NCI-H187 treated with DMSO at 0.1 percent for 48 hours (cell line): ENCODE data around the gene BLZF1.
"Not testable (repeated sequence)": the region's sequence is repeated elsewhere in the genome, so short reads cannot be mapped to it uniquely, and the experiment has no call there.

Source experiments
- DNase-seq: peaks from one replicate; lab custom pipeline; 2025; lab: John Stamatoyannopoulos, UW

The BLZF1 gene

DNA sequence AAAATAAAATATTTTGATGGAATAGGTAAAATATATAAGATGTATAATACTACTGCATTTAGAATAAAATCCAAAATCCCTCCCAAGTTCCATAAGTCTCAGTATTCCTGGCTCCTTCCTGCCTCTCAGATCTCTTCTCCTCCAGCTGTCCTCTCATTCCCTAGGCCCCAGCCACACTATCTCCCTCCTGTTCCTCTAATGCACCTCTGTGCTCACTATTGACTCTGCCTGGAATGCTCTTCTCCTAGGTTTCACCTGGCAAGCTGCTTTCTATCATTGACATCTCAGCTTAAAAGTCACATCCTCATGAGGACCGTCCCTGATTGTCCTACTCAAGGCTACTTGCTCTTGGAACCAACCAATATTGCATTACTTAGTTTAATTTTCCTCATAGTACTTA is 7.6 kb upstream of the BLZF1 start:
- no peak for DNase-seq

GRCh38 chr1:169361281-169361680 is 6.7 kb upstream of the BLZF1 start:
- no peak for DNase-seq

- no peak for DNase-seq
Observed at GRCh38 chr1:169363046-169363730, 4.8 kb upstream of the BLZF1 start.

GRCh38 chr1:169364948-169365347 is 3.0 kb upstream of the BLZF1 start:
- DNase-seq, result no peak

GRCh38 chr1:169367096-169367685 is 804 bp upstream of the BLZF1 start:
- DNase-seq, result no peak

DNA sequence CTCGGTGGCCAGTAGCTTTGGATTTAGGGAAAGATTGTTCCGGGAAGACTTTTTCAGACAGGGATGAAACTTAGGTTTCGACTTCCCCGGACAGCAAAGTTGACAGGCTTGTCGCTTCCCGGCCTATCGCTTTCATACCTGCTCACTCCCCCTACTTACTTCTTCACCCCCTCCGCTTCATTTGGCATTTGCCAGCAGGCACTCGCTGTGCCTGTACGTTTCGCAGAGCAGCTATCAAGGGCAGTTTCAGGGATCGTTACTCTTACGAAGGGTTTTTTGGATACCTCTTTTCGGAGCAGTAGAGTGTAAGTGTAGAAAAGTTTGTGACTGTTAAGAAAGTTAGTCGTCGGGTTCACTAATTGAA is 393 bp downstream of the BLZF1 start:
- no peak for DNase-seq

- DNase-seq, result no peak
Observed at GRCh38 chr1:169371404-169371803, 3.4 kb downstream of the BLZF1 start.

DNA sequence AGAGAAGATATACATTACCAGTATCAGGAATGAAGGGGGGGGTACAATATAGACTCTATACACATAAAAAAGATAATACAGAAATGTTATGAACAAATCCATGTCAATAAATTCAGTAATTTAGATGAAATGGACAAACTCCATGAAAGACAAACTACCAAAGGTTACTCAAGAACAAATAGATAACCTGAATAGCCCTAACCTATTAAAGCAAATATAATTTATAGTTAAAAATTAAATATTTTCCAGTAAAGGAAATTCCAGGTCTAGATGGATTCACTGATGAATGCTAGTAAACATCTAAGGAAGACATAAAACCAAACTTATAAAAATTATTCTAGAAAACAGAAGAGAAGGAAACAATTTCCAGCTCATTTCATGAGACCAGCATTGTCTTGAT is 13.2 kb downstream of the BLZF1 start:
- no peak for DNase-seq

DNA sequence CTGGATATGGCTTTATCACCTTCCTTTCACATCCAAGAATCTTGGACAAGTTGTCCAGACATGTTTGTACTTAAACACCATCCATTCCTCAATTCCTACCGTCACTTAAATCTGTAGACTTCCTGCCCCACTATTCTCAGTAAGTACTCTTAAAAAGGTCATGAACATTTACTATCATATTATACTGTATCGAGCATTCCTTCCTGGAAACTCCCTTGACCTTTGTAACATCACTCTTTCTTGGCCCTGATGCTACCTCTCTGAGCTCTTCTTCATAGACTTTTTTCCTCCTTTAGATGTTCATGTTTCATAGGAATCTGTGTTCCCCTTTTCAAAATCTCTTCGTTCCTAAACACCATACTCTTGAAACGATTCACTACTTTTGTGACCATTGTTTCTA is 15.5 kb downstream of the BLZF1 start:
- DNase-seq, result no peak

DNA sequence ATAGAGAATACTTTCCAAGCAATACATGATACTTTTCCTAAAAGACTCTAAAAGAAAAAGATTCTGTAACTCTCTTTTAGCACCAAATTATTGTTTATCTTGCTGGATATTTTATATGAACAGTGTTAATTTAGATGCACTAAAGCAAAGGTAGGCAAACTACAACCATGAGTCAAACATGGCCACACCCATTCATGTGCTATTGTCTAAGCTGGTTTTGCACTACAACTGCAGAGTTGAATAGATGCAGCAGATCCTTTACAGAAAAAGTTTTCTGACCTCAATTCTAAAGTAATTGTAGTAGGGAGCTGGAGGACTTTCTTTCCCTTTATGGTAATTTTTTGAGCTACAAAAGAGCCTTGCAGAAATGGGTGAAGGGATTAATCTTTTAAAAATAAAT is 19.4 kb downstream of the BLZF1 start:
- DNase-seq, result no peak

DNA sequence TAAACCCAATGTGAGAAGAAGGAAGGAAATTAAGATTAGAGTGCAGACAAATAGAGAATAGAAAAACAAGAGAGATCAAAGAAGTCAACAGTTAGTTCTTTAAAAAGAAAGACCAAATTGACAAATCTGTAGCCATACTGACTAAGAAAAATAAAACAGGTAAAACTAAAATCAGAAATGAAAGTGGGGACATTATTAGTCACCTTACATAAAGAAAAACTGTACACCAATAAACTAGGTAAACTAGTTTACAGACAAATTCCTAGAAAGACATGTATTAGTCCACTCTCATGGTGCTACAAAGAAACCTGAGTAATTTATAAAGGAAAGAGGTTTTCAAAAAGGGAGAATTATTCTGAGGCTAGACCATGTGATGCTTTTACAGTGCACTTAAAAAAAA is 22.3 kb downstream of the BLZF1 start:
- no peak for DNase-seq

GRCh38 chr1:169392406-169392805 is 24.4 kb downstream of the BLZF1 start:
- no peak for DNase-seq

GRCh38 chr1:169395955-169396354 is 28.0 kb downstream of the BLZF1 start:
- DNase-seq, result no peak

DNA sequence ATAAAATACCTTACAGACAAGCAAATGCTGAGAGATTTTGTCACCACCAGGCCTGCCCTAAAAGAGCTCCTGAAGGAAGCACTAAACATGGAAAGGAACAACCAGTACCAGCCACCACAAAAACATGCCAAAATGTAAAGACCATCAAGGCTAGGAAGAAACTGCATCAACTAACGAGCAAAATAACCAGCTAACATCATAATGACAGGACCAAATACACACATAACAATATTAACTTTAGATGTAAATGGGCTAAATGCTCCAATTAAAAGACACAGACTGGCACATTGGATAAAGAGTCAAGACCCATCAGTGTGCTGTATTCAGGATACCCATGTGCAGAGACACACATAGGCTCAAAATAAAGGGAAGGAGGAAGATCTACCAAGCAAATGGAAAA is 34.6 kb downstream of the BLZF1 start:
- not testable (repeated sequence) for DNase-seq

DNA sequence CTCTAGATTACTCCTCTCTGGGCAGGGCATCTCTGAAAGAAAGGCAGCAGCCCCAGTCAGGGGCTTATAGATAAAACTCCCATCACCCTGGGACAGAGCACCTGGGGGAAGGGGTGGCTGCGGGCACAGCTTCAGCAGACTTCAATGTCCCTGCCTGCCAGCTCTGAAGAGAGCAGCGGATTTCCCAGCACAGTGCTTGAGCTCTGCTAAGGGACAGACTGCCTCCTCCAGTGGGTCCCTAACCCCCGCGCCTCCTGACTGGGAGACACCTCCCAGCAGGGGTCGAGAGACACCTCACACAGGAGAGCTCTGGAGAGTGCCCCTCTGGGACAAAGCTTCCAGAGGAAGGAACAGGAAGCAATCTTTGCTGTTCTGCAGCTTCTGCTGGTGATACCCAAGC is 40.3 kb downstream of the BLZF1 start:
- DNase-seq, result not testable (repeated sequence)

DNA sequence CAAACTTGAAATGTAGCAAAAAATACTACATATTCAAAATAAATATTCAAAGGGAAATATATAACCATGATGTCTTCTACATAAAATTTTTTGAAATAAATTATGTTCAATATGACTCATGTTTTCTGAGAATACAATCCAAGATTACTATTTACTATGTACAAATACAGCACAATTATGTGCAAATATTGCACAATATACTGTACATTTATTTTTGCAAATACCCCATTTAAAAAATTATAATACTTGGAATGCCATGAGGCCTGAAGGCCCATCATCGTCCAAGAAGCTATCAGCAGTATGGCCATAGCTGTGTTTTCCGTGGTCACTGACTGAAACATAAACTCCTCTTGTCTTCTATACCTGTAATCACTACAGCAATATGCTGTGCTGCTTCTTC is 47.0 kb downstream of the BLZF1 start:
- no peak for DNase-seq

GRCh38 chr1:169421309-169421708 is 53.3 kb downstream of the BLZF1 start:
- DNase-seq, result no peak

GRCh38 chr1:169426174-169426705 is 58.2 kb downstream of the BLZF1 start:
- DNase-seq, result no peak

- DNase-seq, result peak; percentile 78
Observed at GRCh38 chr1:169427081-169427641, 59.2 kb downstream of the BLZF1 start, which contains the start of gene CCDC181. CCDC181 (minus strand) TSS chr1:169427474; CDS start chr1:169424927, 2,547 bp downstream.
